ENCODE data around the gene ECI1.

Gene ECI1

GRCh38 chr16:2194166-2194834, 57.1 kb downstream of the ECI1 start:
- no peak for DNase-seq

GRCh38 chr16:2191446-2191706, 60.0 kb downstream of the ECI1 start:
- no peak for DNase-seq

GRCh38 chr16:2190659-2191445, 60.5 kb downstream of the ECI1 start:
- no peak for DNase-seq

- no peak for DNase-seq
These were observed 61.3 kb downstream of the ECI1 start for GRCh38 chr16:2190002-2190658.

All from CD4-positive, alpha-beta T cell treated with Interleukin-12 subunit alpha and Interleukin-12 subunit beta, for 1 hour (primary cell).